ENCODE results near the gene ZCCHC7. TPM values are rescaled to one million over a fixed set of nuclear protein-coding genes. Genes with fewer than 3 reads are reported as not detected.

ZCCHC7 gene
- total and polyA plus RNA-seq, 2 of the 8 experiments (the other 6 are each of a cell fraction or from before 2014, with no cell fraction given): 12.2 to 27.5 TPM

DNA sequence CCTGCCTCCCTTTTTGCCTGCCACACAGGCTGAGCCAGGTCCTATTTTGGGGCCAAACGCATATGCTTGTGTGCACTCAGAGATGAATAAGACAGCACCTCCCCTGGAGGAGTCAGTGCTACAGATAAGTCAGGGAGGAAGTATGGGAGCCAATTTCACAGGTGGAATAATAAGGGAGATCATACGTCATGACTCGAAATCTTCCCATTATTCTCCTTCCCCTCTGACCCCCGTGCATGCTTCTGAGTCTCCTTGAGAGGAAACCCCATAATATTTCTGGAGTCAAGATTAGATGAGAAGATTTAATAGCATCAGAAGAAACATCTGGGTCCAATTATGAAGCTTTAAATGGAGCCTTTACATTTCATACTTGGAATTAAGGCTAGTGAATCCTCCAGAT lies 15.1 kb upstream of the ZCCHC7 start:
- Histone ChIP-seq H3K14ac (ENCODE audit: insufficient read length) (no peak overlapping the region), H3K79me2 (ENCODE audit: control insufficient read depth in 1 of 2, insufficient read depth in 2 of 2, low read length in 2 of 2) (no peaks in the 10 kb centered on the region), H3K27me3 (replicated peaks in 1 of 4; ENCODE audit: control insufficient read depth in 3 of 4, extremely low read depth in 1 of 4, insufficient read depth in 3 of 4, low read length in 3 of 4) (no peaks in the 10 kb centered on the region), H3K9me3 (ENCODE audit: insufficient read depth in 2 of 2, low read depth in 1 of 2, low read length in 1 of 2) (peaks cover 0 to 3% of the 10 kb centered on the region in 2 experiments; a peak in 1 of 4 replicates), H3K4me2 (ENCODE audit: insufficient read depth in 1 of 2, low read depth in 2 of 2, low read length in 2 of 2) (no peak overlapping the region), H2BK12ac (ENCODE audit: low read depth, low read length) (no peak overlapping the region; the same call in 1 of the 2 replicates), H4K91ac (replicated peaks; ENCODE audit: insufficient read length, low read length) (no peak overlapping the region), H3K4me3 (ENCODE audit: extremely low read depth in 1 of 4, insufficient read depth in 2 of 4, low read depth in 3 of 4, low read length in 4 of 4) (no peak overlapping the region), H4K20me1 (replicated peaks in 1 of 2; ENCODE audit: control insufficient read depth in 1 of 2, insufficient read depth in 2 of 2, low read length in 2 of 2) (no peaks in the 10 kb centered on the region), H3K27ac (ENCODE audit: low read depth, low read length) (no peak overlapping the region), H4K5ac (ENCODE audit: insufficient read length, low read depth, low read length) (no peak overlapping the region), H3K36me3 (ENCODE audit: control insufficient read depth in 2 of 4, insufficient read depth in 4 of 4, low read length in 3 of 4) (no peaks in the 10 kb centered on the region), H3K23me2 (ENCODE audit: low read depth, low read length) (no peaks in the 10 kb centered on the region), H3K23ac (ENCODE audit: insufficient read length) (no peak overlapping the region), H3K18ac (ENCODE audit: extremely low read depth, low read length) (no peak overlapping the region), H2BK5ac (ENCODE audit: low read depth, low read length) (no peak overlapping the region), H2AK5ac (ENCODE audit: low read depth, low read length) (no peak overlapping the region), H3K79me1 (ENCODE audit: low read depth, low read length) (no peaks in the 10 kb centered on the region), H2BK20ac (ENCODE audit: low read length) (no peak overlapping the region), H2BK15ac (ENCODE audit: low read length) (no peak overlapping the region), H2AFZ (ENCODE audit: low read length) (no peak overlapping the region), H3K4me1 (replicated peaks in 1 of 4; ENCODE audit: control insufficient read depth in 3 of 4, insufficient read depth in 4 of 4, low read length in 3 of 4) (peaks cover 0 to 4% (median 0%) of the 10 kb centered on the region in 4 experiments; a peak in 2 of 7 replicates), H3K4ac (replicated peaks; ENCODE audit: insufficient read length, low read depth, low read length) (no peak overlapping the region), H3K9ac (replicated peaks in 1 of 4; ENCODE audit: extremely low read depth in 1 of 4, low read depth in 3 of 4, low read length in 3 of 4) (no peak overlapping the region), H2BK120ac (replicated peaks; ENCODE audit: low read depth, low read length) (no peak overlapping the region), H3K56ac (replicated peaks; ENCODE audit: insufficient read length, low read depth, low read length) (no peak overlapping the region), H4K8ac (ENCODE audit: extremely low read depth, insufficient read depth, low read length) (no peak overlapping the region)
- WGBS, 2 experiments (ENCODE audit: extremely low coverage in 1 of 2, insufficient coverage in 1 of 2, insufficient read length in 1 of 2, insufficient replicate concordance in 2 of 2, low coverage in 1 of 2, low lambda C conversion rate in 2 of 2, missing lambda C conversion rate in 1 of 2): 87% methylated on average over 4 of the region's 4 CpGs; no CpG with 5 or more reads in 1 of the 2 experiments
- CTCF ChIA-PET (ENCODE audit: partially characterized antibody): interaction anchor here (2.6 kb wide), 1 partner anchor 15 kb away, joined by 8 read pairs; the partner anchor contains the start of gene ZCCHC7
- FAIRE-seq (no peak), DNase-seq (ENCODE audit: low read depth in 1 of 2, low spot score in 2 of 2) (no peak)
- POLR2A ChIA-PET (ENCODE audit: partially characterized antibody): no interaction called here
- no peak for TF ChIP-seq TBP (IDR thresholded peaks at IDR 0.05; ENCODE audit: low read depth, low read length)
- TF ChIP-seq CBX8 (IDR thresholded peaks at IDR 0.05; ENCODE audit: borderline replicate concordance, low read depth, low read length): no peak
